K562 (cell line): ENCODE measurements around the gene KIAA2012.

Experiments
- CBX3 ChIP-seq, 2 experiments: IDR thresholded peaks; 1 replicate in 1 of 2; 2 replicates in 1 of 2; pipeline ENCODE4 v1.6.1; 2012; ENCODE audit warnings: inconsistent platforms in 2 of 2, low read length in 2 of 2, borderline replicate concordance in 1 of 2, control low read depth in 1 of 2
- MYBL2 ChIP-seq, 2 experiments: fragments of 450-650 bp in 1 of 2; sonication (generic) in 1 of 2; formaldehyde crosslinking in 1 of 2; IDR thresholded peaks; 2 replicates each; pipeline versions ENCODE4 v1.6.1 to v1.8.1; 2017 to 2022; ENCODE audit warnings: borderline replicate concordance in 1 of 2, inconsistent platforms in 1 of 2, low read depth in 1 of 2, mild to moderate bottlenecking in 1 of 2, missing genetic modification reagents in 1 of 2, moderate library complexity in 1 of 2
- PCBP2 ChIP-seq: fragments of 200-400 bp; formaldehyde crosslinking; IDR thresholded peaks from 2 replicates; pipeline ENCODE4 v1.6.1; 2018; ENCODE audit warnings: low read length, low read depth, mild to moderate bottlenecking, moderate library complexity; ENCODE audit not compliant: poor library complexity, severe bottlenecking
- POU5F1 ChIP-seq: fragments of 150-350 bp; IDR thresholded peaks from 2 replicates; pipeline ENCODE4 v1.6.1; 2014; ENCODE audit warnings: borderline replicate concordance, low read length, low read depth, mild to moderate bottlenecking; ENCODE audit not compliant: partially characterized antibody
- RFX5 ChIP-seq: IDR thresholded peaks from 2 replicates; pipeline ENCODE4 v1.6.1; 2011; ENCODE audit warnings: low read depth, mild to moderate bottlenecking, improper control_type of control experiment, low read length
- SAFB2 ChIP-seq: fragments of 200-400 bp; formaldehyde crosslinking; IDR thresholded peaks from 2 replicates; pipeline ENCODE4 v1.6.1; 2018; ENCODE audit warnings: borderline replicate concordance, low read length, low read depth, moderate library complexity; ENCODE audit not compliant: severe bottlenecking
- SIX5 ChIP-seq, 2 experiments: IDR thresholded peaks; 2 replicates each; pipeline ENCODE4 v1.6.1; 2011; ENCODE audit warnings: low read length in 2 of 2, borderline replicate concordance in 1 of 2, low read depth in 1 of 2, mild to moderate bottlenecking in 1 of 2, moderate library complexity in 1 of 2; ENCODE audit not compliant: insufficient read depth in 1 of 2
- TF ChIP-seq, protein P1 (sequence below), 2 experiments: fragments of 450-650 bp in 1 of 2; sonication (generic) in 1 of 2; formaldehyde crosslinking in 1 of 2; IDR thresholded peaks in 1 of 2; conservative IDR thresholded peaks in 1 of 2; 2 replicates each; pipeline versions ENCODE4 v1.6.1 to v1.8.1; 2016 to 2023; ENCODE audit warnings: mild to moderate bottlenecking in 2 of 2, moderate library complexity in 2 of 2, inconsistent platforms in 1 of 2, missing genetic modification reagents in 1 of 2
- TF ChIP-seq, protein P2 (sequence below): sonication (generic); formaldehyde crosslinking; IDR thresholded peaks from 2 replicates; pipeline ENCODE4 v1.8.1; 2023; ENCODE audit warnings: mild to moderate bottlenecking, missing genetic modification reagents
- TF ChIP-seq, protein P3 (sequence below), 3 experiments: IDR thresholded peaks in 2 of 3; conservative IDR thresholded peaks in 1 of 3; 2 replicates each; pipeline ENCODE4 v1.5.1; 2011 to 2012; ENCODE audit warnings: low read length in 3 of 3, mild to moderate bottlenecking in 3 of 3, control low read depth in 2 of 3, improper control_type of control experiment in 1 of 3, inconsistent platforms in 1 of 3, low read depth in 1 of 3, mixed read lengths in 1 of 3, moderate library complexity in 1 of 3; ENCODE audit not compliant: insufficient read depth in 2 of 3
- TF ChIP-seq, protein P4 (sequence below), 2 experiments: fragments of 450-650 bp; formaldehyde crosslinking in 1 of 2; IDR thresholded peaks; 2 replicates each; pipeline versions ENCODE4 v1.4.0 to v1.6.1; 2014 to 2020; ENCODE audit warnings: mild to moderate bottlenecking in 2 of 2, borderline replicate concordance in 1 of 2, low read depth in 1 of 2

DNA sequence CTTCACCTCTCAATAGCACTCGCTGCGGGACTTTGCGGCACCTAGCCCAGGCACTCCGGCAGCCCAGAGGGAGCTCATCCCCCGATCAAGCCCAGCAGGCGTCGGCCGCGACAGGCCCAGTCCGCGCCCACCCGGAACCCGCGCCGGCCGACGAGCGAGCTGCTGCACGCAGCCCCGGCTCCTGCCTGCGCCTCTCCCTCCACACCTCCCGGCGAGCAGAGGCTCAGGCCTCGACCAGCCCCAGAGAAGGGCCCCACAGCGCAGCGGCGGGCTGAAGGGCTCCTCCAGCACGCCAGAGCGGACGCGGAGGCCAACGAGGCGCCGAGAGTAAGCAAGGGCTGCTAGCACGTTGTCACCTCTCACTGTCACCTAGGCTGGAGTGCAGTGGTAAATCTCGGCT is 63.5 kb downstream of the KIAA2012 start:
- no peak for TF ChIP-seq SAFB2
- no peak for TF ChIP-seq POU5F1
- TF ChIP-seq, protein P1, sequence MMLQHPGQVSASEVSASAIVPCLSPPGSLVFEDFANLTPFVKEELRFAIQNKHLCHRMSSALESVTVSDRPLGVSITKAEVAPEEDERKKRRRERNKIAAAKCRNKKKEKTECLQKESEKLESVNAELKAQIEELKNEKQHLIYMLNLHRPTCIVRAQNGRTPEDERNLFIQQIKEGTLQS (IDR thresholded peaks at IDR 0.05): no peak
- TF ChIP-seq, protein P1 (CRISPR knock-in tag; conservative IDR thresholded peaks at IDR 0.05): no peak
- TF ChIP-seq, protein P2, sequence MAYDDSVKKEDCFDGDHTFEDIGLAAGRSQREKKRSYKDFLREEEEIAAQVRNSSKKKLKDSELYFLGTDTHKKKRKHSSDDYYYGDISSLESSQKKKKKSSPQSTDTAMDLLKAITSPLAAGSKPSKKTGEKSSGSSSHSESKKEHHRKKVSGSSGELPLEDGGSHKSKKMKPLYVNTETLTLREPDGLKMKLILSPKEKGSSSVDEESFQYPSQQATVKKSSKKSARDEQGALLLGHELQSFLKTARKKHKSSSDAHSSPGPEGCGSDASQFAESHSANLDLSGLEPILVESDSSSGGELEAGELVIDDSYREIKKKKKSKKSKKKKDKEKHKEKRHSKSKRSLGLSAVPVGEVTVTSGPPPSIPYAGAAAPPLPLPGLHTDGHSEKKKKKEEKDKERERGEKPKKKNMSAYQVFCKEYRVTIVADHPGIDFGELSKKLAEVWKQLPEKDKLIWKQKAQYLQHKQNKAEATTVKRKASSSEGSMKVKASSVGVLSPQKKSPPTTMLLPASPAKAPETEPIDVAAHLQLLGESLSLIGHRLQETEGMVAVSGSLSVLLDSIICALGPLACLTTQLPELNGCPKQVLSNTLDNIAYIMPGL (CRISPR knock-in tag): no peak
- TF ChIP-seq CBX3 (IDR thresholded peaks at IDR 0.05; ENCODE audit: borderline replicate concordance in 1 of 2, low read length in 2 of 2): no peak
- TF ChIP-seq RFX5: no peak
- TF ChIP-seq, protein P3, sequence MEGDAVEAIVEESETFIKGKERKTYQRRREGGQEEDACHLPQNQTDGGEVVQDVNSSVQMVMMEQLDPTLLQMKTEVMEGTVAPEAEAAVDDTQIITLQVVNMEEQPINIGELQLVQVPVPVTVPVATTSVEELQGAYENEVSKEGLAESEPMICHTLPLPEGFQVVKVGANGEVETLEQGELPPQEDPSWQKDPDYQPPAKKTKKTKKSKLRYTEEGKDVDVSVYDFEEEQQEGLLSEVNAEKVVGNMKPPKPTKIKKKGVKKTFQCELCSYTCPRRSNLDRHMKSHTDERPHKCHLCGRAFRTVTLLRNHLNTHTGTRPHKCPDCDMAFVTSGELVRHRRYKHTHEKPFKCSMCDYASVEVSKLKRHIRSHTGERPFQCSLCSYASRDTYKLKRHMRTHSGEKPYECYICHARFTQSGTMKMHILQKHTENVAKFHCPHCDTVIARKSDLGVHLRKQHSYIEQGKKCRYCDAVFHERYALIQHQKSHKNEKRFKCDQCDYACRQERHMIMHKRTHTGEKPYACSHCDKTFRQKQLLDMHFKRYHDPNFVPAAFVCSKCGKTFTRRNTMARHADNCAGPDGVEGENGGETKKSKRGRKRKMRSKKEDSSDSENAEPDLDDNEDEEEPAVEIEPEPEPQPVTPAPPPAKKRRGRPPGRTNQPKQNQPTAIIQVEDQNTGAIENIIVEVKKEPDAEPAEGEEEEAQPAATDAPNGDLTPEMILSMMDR (IDR thresholded peaks at IDR 0.05 in 2 of 3, conservative IDR thresholded peaks at IDR 0.05 in 1 of 3; ENCODE audit: insufficient read depth in 2 of 3, low read depth in 1 of 3, low read length in 3 of 3): no peak
- TF ChIP-seq, protein P4, sequence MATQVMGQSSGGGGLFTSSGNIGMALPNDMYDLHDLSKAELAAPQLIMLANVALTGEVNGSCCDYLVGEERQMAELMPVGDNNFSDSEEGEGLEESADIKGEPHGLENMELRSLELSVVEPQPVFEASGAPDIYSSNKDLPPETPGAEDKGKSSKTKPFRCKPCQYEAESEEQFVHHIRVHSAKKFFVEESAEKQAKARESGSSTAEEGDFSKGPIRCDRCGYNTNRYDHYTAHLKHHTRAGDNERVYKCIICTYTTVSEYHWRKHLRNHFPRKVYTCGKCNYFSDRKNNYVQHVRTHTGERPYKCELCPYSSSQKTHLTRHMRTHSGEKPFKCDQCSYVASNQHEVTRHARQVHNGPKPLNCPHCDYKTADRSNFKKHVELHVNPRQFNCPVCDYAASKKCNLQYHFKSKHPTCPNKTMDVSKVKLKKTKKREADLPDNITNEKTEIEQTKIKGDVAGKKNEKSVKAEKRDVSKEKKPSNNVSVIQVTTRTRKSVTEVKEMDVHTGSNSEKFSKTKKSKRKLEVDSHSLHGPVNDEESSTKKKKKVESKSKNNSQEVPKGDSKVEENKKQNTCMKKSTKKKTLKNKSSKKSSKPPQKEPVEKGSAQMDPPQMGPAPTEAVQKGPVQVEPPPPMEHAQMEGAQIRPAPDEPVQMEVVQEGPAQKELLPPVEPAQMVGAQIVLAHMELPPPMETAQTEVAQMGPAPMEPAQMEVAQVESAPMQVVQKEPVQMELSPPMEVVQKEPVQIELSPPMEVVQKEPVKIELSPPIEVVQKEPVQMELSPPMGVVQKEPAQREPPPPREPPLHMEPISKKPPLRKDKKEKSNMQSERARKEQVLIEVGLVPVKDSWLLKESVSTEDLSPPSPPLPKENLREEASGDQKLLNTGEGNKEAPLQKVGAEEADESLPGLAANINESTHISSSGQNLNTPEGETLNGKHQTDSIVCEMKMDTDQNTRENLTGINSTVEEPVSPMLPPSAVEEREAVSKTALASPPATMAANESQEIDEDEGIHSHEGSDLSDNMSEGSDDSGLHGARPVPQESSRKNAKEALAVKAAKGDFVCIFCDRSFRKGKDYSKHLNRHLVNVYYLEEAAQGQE (IDR thresholded peaks at IDR 0.05; ENCODE audit: borderline replicate concordance): no peak
- TF ChIP-seq, protein P4 (CRISPR knock-in tag; IDR thresholded peaks at IDR 0.05; ENCODE audit: low read depth): no peak
- no peak for TF ChIP-seq SIX5 (IDR thresholded peaks at IDR 0.05; ENCODE audit: borderline replicate concordance in 1 of 2, insufficient read depth in 1 of 2, low read depth in 1 of 2, low read length in 2 of 2)
- TF ChIP-seq PCBP2: no peak
- TF ChIP-seq MYBL2 (IDR thresholded peaks at IDR 0.05; ENCODE audit: low read depth): no peak
- TF ChIP-seq MYBL2 (CRISPR knock-in tag; IDR thresholded peaks at IDR 0.05; ENCODE audit: borderline replicate concordance): no peak
